Activated naive CD8-positive, alpha-beta T cell treated with anti-CD3 and anti-CD28 coated beads, Interleukin-2, amount 50 U/mL, for 24 hours (primary cell): ENCODE measurements around the gene MPO.
A peak's percentile ranks its signal among the peaks of the same experiment; 100 is the strongest.

Source experiments
- ATAC-seq: fragments of 150-1000 bp; cut with Tn5 transposase; one replicate; pipeline ENCODE4 v1.10.0; 2021
- DNase-seq: peaks from one replicate; pipeline ENCODE4 v3.0.0; 2021
- H3K27ac Mint-ChIP-seq: one replicate; pipeline ENCODE4 v1.8.0; 2021; ENCODE audit warnings: mild to moderate bottlenecking, mixed read lengths
- H3K27me3 Mint-ChIP-seq: one replicate; pipeline ENCODE4 v1.8.0; 2021; ENCODE audit warnings: mixed read lengths
- H3K36me3 Mint-ChIP-seq: one replicate; pipeline ENCODE4 v1.8.0; 2021; ENCODE audit warnings: low read depth, mixed read lengths
- H3K4me1 Mint-ChIP-seq: one replicate; pipeline ENCODE4 v1.8.0; 2021; ENCODE audit warnings: mixed read lengths
- H3K4me3 Mint-ChIP-seq: one replicate; pipeline ENCODE4 v1.8.0; 2021; ENCODE audit warnings: mild to moderate bottlenecking, moderate library complexity, mixed read lengths
- H3K9me3 Mint-ChIP-seq: one replicate; pipeline ENCODE4 v1.8.0; 2021; ENCODE audit warnings: mixed read lengths

The MPO gene

DNA sequence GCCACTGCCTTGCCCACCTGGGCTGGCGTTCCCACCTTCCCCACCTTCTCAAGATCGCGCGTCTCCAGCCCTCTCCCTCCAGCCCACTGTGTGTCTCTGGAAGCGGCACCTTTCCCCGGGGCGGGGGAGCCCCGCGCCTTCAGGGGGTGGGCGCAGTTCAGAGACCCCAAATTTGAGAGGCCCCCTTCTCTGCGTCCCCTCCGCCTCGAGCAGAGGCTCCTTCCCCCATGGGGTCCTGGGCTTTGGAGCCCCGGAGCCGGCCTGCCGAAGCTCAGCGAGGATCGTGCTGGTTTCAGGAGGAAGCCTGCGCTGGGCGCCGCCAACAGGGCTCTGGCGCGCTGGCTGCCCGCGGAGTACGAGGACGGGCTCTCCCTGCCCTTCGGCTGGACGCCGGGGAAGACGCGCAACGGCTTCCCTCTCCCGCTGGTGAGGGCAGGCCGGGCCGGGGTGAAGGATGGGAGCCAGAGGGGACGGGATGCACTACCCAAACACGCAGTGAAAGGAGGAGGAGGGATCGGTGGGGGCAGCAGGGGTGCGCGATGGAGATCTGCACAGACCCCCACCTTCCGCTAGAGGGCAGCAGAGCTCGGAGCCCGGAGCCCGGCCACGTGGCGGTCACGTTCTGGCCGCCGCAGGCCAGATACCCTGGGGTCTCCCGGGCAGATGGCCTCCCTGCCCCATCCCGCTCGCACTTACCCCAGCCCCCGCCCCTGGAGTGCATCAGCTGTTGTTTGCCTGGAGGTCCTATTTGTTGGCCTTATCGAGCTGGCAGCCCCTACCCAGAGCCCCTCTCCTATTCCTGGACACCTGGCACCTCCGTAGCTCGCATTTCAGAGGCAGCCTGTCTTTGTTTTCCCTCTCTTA lies 31.2 kb downstream of the MPO start:
- Mint-ChIP-seq H3K27ac (peak overlapping the region; percentile 52), H3K9me3 (no peaks in the 10 kb centered on the region), H3K4me3 (peak overlapping the region; percentile 63), H3K36me3 (no peaks in the 10 kb centered on the region), H3K27me3 (peaks cover 31% of the 10 kb centered on the region), H3K4me1 (peaks cover 19% of the 10 kb centered on the region)
- DNase-seq (peak; percentile 85), ATAC-seq (peak; percentile 78)

DNA sequence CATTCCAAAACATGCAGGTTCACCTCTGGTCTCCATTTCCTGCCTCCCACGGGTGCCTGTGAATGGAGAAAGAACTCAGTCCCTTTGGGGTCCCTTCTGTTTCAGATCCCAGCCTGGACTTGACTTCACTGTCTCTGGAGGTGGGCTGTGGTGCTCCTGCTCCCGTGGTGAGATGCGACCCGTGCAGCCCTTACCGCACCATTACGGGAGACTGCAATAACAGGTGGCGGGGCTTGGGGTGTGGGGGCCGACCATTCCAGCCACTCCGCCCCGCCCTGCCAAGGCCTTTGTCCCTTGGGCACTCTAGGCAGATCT lies 31.8 kb downstream of the MPO start:
- Mint-ChIP-seq H3K36me3 (no peaks in the 10 kb centered on the region), H3K27me3 (peaks cover 36% of the 10 kb centered on the region), H3K27ac (no peak overlapping the region), H3K9me3 (no peaks in the 10 kb centered on the region), H3K4me1 (peaks cover 19% of the 10 kb centered on the region), H3K4me3 (peak overlapping the region; percentile 14)
- ATAC-seq (no peak), DNase-seq (no peak)

DNA sequence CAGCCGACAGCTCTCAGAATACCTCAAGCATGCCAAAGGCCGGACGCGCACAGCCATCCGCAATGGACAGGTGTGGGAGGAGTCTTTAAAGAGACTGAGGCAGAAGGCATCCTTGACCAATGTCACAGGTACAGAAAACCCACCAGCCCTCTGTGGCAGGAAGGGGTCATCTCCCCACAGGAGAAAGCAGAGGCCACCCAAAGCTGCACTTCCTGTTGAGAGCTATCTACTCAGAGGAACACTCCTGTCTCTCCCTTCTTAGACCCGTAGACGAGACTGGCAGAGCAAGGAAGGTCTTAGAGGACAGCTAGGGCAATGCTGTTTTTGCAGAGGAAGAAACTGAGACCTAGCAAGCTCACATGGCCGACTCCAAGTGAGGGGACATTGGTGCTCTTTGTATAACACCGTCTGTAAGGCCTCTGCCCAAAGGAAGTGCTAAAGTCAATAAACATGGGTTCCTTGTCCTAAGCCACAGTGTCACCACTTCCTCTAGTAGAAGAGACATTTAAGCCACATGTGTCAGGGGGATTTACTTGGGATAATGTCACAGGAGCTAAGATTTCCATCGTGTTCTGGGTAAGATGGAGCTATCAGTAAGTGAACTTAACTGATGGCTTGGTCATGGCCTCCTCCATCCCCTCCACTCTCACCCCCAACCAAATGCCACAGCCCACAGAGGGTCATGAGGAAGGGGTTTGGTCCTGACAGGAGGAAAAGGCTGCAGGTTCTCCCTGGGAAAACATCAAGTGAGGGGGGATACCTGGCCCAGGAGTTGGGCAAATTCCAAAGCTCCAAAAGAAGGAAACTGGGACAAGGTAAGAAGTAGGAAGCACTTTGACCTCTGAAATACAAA lies 33.0 kb downstream of the MPO start:
- DNase-seq (no peak), ATAC-seq (no peak)
- H3K9me3 Mint-ChIP-seq, result no peaks in the 10 kb centered on the region
- no peak overlapping the region for H3K27ac Mint-ChIP-seq
- peaks cover 42% of the 10 kb centered on the region for H3K27me3 Mint-ChIP-seq
- H3K4me1 Mint-ChIP-seq, result peaks cover 19% of the 10 kb centered on the region
- no peaks in the 10 kb centered on the region for H3K36me3 Mint-ChIP-seq
- no peak overlapping the region for H3K4me3 Mint-ChIP-seq

DNA sequence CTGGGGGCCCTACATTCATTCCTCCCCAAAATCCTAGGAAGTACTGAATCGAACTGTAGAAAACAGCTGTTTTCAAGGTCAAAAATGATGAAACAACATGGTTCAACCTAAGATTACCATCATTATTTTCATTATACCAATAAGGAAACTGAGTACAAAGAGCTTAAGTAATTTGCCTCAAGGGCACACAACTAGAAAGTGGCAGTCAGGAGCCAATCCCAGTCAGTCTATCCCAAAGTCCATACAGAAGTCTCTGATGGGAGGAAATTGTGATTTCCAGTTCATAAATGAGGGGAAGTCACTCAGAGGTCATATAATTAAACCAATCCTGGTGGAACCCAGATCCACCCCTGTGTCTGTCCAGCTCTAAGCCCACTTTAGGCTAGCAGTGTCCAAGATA lies 34.0 kb downstream of the MPO start:
- H3K4me1 Mint-ChIP-seq, result peaks cover 26% of the 10 kb centered on the region

DNA sequence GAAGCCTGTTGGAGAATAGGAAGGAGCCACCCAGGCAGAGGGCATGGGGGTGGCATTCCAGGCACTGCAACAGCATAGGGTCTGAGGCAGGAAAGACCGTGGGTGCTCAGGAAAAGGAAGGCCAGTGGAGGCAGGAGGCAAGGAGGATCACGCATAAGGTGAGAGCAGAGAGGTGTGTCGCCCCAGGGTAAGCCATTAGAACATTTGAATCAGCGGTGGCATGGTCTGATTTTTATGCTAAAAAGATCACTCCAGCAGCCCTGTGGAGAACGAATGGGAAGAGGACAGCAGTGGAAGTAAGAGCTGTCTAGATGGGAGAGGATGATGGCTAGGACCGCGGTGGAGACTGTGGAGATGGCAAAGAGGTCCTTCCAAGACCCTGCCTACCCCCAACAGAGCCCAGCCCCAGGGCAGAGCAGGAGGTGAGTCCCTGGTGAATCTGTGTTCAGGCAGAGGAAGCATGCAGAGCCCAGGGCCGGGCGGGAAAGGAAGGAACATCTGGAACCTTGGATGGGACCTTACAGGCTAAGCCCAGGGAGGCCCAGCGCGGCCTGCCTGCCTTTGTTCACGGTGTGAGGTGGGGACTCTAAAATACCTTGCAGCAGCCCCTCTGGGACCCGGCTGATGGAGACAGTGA lies 34.5 kb downstream of the MPO start:
- H3K27me3 Mint-ChIP-seq, result peaks cover 50% of the 10 kb centered on the region
- no peaks in the 10 kb centered on the region for H3K36me3 Mint-ChIP-seq
- H3K4me3 Mint-ChIP-seq, result no peak overlapping the region
- H3K9me3 Mint-ChIP-seq, result no peaks in the 10 kb centered on the region
- H3K4me1 Mint-ChIP-seq, result peaks cover 30% of the 10 kb centered on the region
- DNase-seq (no peak), ATAC-seq (no peak)
- no peak overlapping the region for H3K27ac Mint-ChIP-seq

More for the DNA sequence above, 34.0 kb downstream of the MPO start:
- ATAC-seq (no peak), DNase-seq (no peak)
- H3K27ac Mint-ChIP-seq, result no peak overlapping the region
- no peak overlapping the region for H3K4me3 Mint-ChIP-seq
- H3K9me3 Mint-ChIP-seq, result no peaks in the 10 kb centered on the region
- no peaks in the 10 kb centered on the region for H3K36me3 Mint-ChIP-seq
- peaks cover 49% of the 10 kb centered on the region for H3K27me3 Mint-ChIP-seq

DNA sequence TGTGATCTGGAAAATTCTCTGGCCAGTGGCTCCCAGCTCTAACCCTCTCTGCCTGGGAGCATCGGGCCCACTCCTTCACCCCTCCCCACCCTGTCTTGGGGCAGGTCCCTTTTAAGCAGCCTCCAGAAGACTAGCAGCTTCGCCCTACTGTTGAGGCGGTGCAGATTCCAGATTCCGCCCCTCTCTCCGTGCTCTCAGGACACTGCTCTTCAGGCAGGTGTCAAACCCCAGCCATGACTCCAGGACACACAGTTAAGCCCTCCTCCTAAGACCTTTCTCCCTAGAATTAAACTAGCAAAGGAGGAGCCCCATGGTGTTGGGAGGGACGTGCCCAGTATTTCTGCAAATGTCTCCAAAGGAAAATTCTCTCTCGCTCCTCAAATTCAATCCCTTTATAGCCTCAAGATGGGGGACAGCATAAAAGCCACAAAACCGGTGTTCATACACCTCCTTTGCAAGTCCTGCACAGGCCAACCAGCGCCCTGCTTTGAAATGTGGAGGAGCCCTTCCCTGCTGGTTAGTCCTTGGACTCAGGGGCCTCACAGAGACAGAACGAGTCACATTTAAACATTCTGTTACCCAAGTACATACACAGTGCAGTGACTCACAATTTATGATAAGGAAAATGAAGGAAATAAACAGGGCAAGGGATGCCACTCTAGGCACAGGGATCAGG lies 35.2 kb downstream of the MPO start:
- H3K27ac Mint-ChIP-seq, result no peak overlapping the region
- H3K4me3 Mint-ChIP-seq, result no peak overlapping the region
- H3K27me3 Mint-ChIP-seq, result peaks cover 50% of the 10 kb centered on the region
- no peak for ATAC-seq
- H3K36me3 Mint-ChIP-seq, result no peaks in the 10 kb centered on the region
- no peaks in the 10 kb centered on the region for H3K9me3 Mint-ChIP-seq
- DNase-seq, result no peak
- H3K4me1 Mint-ChIP-seq, result peaks cover 30% of the 10 kb centered on the region

DNA sequence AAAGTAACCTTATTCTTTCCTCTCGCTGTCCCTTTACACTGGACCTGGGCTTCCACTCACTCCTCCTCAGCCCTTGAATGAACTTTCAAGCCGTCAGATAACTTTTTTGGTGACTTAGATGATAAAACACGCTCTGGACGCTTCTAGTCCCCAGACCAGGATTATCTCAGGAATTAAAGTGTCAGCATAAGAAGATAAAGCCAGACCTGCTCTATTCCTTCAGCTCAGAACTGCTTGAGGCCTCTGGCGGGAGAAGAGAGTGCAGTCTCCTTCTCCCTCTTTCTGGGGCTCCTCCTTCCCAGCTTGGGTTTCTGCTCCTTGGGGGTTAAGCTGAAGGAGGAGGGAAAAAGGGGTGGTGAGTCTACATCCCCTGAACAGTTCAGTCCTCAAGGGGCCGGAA lies 35.8 kb downstream of the MPO start:
- no peak for ATAC-seq
- H3K27ac Mint-ChIP-seq, result no peak overlapping the region
- DNase-seq, result no peak
- H3K4me3 Mint-ChIP-seq, result no peak overlapping the region
- H3K36me3 Mint-ChIP-seq, result no peaks in the 10 kb centered on the region
- H3K4me1 Mint-ChIP-seq, result peaks cover 26% of the 10 kb centered on the region
- no peaks in the 10 kb centered on the region for H3K9me3 Mint-ChIP-seq
- H3K27me3 Mint-ChIP-seq, result peaks cover 51% of the 10 kb centered on the region

DNA sequence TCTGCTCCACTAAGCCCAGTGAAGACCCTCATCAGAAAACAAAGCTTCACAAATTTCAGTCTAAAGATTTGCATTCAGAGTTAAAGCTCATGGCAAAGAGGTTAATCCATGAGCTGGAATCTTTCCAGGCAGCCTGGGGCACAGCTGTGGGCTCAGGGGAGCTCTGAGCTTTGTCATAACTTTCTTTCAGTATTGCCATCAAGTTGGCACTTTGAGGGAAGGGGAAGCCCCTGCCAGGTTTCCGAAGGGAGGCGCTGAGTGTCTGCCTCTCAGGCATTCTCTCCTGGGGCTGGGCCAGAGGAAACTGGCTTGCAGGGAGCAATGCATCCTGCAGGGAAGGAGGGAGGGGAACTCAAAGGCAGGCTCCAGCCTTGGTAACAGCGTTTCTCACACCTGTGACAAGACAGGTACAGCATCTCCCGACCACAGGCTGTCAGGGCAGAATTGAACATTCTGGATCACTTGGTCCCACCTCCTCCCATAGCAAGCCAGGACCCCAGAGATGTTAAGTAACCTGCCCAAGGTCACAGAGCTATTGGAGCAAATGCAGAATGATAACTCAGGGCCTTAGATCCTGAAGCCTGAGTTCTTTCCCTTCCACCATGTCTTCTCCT lies 38.5 kb downstream of the MPO start:
- no peak overlapping the region for H3K27ac Mint-ChIP-seq
- peak; percentile 84 for ATAC-seq

DNA sequence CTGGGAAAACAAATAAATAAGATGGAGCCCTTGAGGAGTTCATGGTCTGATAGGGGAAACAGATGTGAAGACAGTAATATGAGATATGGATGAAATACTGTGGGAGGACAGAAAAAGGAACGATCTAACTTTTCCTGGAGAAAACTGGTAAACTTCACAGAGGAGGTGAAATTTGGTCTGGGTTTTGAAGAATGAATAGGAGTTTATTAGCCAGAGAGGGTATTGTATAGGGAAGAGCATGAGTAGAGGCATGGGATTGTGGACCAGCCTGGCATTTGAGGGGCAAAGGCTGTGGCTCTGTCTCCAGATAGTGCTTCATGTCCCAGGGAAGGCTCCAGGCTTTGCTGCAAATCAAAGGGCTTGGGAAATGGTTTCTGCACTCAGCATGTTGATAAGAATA lies 40.7 kb downstream of the MPO start:
- H3K27ac Mint-ChIP-seq, result no peak overlapping the region
- H3K4me1 Mint-ChIP-seq, result peaks cover 11% of the 10 kb centered on the region
- no peak overlapping the region for H3K4me3 Mint-ChIP-seq
- no peaks in the 10 kb centered on the region for H3K36me3 Mint-ChIP-seq
- peaks cover 61% of the 10 kb centered on the region for H3K27me3 Mint-ChIP-seq
- H3K9me3 Mint-ChIP-seq, result no peaks in the 10 kb centered on the region
- ATAC-seq (no peak), DNase-seq (no peak)

More for the DNA sequence above, 38.5 kb downstream of the MPO start:
- Mint-ChIP-seq H3K4me1 (peaks cover 11% of the 10 kb centered on the region), H3K9me3 (no peaks in the 10 kb centered on the region), H3K36me3 (no peaks in the 10 kb centered on the region), H3K27me3 (peaks cover 60% of the 10 kb centered on the region), H3K4me3 (no peak overlapping the region)
- DNase-seq, result peak; percentile 38

DNA sequence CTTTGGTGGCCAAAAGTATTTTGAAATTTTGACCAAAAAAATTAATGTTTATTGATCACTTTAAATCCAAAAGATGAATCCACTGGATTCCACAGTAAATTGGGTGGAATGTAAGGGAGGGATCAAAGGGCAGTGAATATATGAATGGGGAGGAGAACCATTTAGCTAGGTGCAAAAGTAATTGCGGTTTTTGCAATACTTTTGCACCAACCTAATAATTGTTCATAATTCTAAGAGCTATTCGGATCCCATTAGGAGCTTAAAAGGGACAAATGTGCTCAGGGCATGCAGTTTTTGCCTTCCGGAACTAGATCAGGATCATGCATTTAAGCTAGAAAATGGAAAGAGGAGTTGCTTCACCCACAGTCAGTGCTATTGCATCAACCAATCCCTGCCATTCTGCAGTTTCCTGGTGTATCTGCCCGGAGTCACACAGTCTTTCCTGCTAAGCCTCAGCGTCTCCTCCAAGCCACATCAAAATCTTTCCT lies 42.5 kb downstream of the MPO start, which contains the start of gene LPO:
Gene LPO (plus strand): TSS at position 438 of the 488 bp plus-strand sequence. CDS start 4,396 bp downstream, outside the sequence.
- peaks cover 13% of the 10 kb centered on the region for H3K4me1 Mint-ChIP-seq
- H3K9me3 Mint-ChIP-seq, result no peaks in the 10 kb centered on the region
- DNase-seq, result no peak
- H3K27ac Mint-ChIP-seq, result no peak within 1 kb of the TSS
- H3K27me3 Mint-ChIP-seq, result peaks cover 59% of the 10 kb centered on the region
- H3K4me3 Mint-ChIP-seq, result no peak within 1 kb of the TSS
- no peak for ATAC-seq
- no peaks in the 10 kb centered on the region for H3K36me3 Mint-ChIP-seq

DNA sequence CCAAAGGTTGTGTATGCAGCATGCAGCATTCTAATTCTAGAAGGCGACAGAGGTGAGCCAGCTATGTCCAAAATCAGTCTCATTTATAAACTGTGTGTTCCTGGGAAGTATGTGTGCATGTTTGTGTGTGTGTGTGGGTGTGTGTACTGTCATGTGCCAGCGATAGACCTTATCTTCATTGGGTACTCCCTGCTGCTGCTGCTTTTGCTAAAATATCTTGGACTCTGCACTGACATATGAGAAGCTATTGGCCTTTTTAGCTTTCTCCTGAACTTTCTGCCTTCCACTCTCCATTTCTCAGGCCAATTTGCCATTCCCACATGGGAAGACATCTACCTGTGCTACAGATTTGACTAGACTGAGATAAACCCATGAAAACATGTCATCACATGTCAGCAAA lies 44.3 kb downstream of the MPO start:
- no peak for ATAC-seq
- Mint-ChIP-seq H3K27me3 (peaks cover 43% of the 10 kb centered on the region), H3K36me3 (no peaks in the 10 kb centered on the region), H3K4me3 (no peak overlapping the region), H3K9me3 (no peaks in the 10 kb centered on the region), H3K4me1 (peaks cover 16% of the 10 kb centered on the region), H3K27ac (no peak overlapping the region)
- DNase-seq, result no peak

DNA sequence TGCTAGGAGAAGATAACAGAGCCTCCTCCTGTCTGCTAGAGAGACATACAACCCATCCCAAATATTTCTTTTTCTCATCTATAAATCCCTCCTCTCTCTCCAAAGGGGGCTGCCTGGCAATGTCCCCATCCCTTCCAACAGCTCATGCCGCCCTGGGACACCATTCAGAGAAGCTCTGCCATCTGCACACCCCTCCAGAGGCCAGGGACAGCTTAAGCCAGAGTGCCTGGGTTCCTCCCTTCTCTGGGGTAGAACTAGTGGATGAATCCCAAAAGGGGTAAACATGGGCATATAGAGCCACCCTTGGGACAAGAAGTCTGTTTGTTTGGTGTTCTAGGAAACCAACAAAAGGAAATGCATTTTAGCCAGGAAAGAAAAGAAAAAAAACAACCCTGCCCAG lies 44.9 kb downstream of the MPO start:
- Mint-ChIP-seq H3K27ac (no peak overlapping the region), H3K27me3 (peaks cover 43% of the 10 kb centered on the region), H3K4me3 (no peak overlapping the region), H3K9me3 (no peaks in the 10 kb centered on the region), H3K36me3 (no peaks in the 10 kb centered on the region), H3K4me1 (peaks cover 16% of the 10 kb centered on the region)
- DNase-seq, result no peak
- ATAC-seq, result no peak

DNA sequence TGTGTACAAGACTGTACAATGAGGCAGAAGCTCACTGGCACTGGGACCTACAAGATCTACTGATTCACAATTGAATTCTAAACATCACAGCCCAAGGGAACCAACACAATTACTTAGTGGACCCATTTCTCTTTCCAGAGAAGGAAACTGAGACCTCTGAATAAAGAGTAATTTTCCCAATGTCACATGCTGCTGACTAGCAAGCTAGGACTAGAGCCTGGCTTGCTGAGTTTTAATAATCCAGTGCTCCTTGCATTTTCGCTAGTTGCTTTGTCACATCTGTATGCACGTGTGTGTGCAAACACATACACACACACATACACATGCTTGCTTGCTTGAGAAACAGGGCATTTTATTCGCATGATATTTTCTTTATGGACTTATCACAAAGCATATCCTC lies 46.2 kb downstream of the MPO start:
- no peak overlapping the region for H3K4me3 Mint-ChIP-seq

DNA sequence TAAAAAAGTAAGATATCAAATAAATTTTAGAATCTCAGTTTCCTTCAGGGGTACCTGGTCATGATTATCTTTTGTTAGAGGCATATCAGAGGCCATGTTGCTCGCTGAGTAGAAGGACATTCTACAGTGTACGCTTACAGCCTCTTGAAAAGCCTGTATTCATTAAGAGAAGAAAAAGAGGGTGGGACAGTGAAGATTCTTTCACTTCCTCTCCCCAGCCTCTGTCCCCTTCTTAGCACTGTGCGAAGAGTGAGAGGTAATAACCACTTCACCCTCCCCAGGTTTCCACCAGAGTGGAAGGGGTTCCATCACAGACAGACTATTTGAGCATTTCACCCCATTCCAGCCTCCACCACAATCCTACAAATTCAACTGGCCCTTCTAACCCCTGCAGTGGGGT lies 47.2 kb downstream of the MPO start:
- Mint-ChIP-seq H3K27me3 (peaks cover 38% of the 10 kb centered on the region), H3K4me3 (no peak overlapping the region), H3K36me3 (no peaks in the 10 kb centered on the region), H3K4me1 (peaks cover 16% of the 10 kb centered on the region), H3K9me3 (no peaks in the 10 kb centered on the region), H3K27ac (no peak overlapping the region)
- ATAC-seq (no peak), DNase-seq (no peak)

More for the DNA sequence above, 46.2 kb downstream of the MPO start:
- ATAC-seq (no peak), DNase-seq (no peak)
- H3K36me3 Mint-ChIP-seq, result no peaks in the 10 kb centered on the region
- no peaks in the 10 kb centered on the region for H3K9me3 Mint-ChIP-seq
- H3K4me1 Mint-ChIP-seq, result peaks cover 16% of the 10 kb centered on the region
- H3K27me3 Mint-ChIP-seq, result peaks cover 36% of the 10 kb centered on the region
- H3K27ac Mint-ChIP-seq, result no peak overlapping the region
